GM12891 (cell line): ENCODE results near the gene AFAP1L1.

Source experiments
- POLR2A ChIP-seq: IDR thresholded peaks from 2 replicates; pipeline ENCODE4 v1.6.1; 2011; ENCODE audit warnings: low read depth, low read length, control low read depth
- POLR2AphosphoS5 ChIP-seq: IDR thresholded peaks from 2 replicates; pipeline ENCODE4 v1.6.1; 2011; ENCODE audit warnings: low read depth, low read length, control low read depth
- TAF1 ChIP-seq: IDR thresholded peaks from 2 replicates; pipeline ENCODE4 v1.6.1; 2011; ENCODE audit warnings: low read depth, low read length, control low read depth

GRCh38 chr5:149224282-149224681 lies 47.4 kb upstream of the AFAP1L1 start:
- TF ChIP-seq POLR2AphosphoS5 (no peak), TAF1 (no peak), POLR2A (no peak)
